C4-2B (cell line): ENCODE measurements around the gene MMP17.
"Not testable (repeated sequence)": the region's sequence is repeated elsewhere in the genome, so short reads cannot be mapped to it uniquely, and the experiment has no call there.

Experiments
- CTCF ChIP-seq: fragments of 450-650 bp; conservative IDR thresholded peaks from 2 replicates; pipeline ENCODE4 v1.5.1; 2017; ENCODE audit warnings: mild to moderate bottlenecking
- ZFX ChIP-seq: fragments of 450-650 bp; IDR thresholded peaks from 2 replicates; pipeline ENCODE4 v1.6.1; 2017

DNA sequence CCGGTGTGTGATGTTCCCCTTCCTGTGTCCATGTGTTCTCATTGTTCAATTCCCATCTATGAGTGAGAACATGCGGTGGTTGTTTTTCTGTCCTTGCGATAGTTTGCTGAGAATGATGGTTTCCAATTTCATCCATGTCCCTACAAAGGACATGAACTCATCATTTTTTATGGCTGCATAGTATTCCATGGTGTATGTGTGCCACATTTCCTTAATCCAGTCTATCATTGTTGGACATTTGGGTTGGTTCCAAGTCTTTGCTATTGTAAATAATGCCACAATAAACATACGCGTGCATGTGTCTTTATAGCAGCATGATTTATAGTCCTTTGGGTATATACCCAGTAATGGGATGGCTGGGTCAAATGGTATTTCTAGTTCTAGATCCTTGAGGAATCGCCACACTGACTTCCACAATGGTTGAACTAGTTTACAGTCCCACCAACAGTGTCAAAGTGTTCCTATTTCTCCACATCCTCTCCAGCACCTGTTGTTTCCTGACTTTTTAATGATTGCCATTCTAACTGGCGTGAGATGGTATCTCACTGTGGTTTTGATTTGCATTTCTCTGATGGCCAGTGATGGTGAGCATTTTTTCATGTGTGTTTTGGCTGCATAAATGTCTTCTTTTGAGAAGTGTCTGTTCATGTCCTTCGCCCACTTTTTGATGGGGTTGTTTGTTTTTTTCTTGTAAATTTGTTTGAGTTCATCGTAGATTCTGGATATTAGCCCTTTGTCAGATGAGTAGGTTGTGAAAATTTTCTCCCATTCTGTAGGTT lies 18.5 kb upstream of the MMP17 start:
- TF ChIP-seq CTCF, ZFX: not testable (repeated sequence)
